A549 (cell line): Measurements from ENCODE around the gene PTGFRN.

ENCODE experiments used
- EP300 ChIP-seq, 2 experiments: fragments of >200 bp; sonication (Bioruptor Twin); formaldehyde crosslinking; IDR thresholded peaks; 2 replicates in 1 of 2; 3 replicates in 1 of 2; pipeline ENCODE4 v1.6.1; 2016 to 2017
- MYC ChIP-seq: IDR thresholded peaks from 2 replicates; pipeline ENCODE4 v1.6.1; 2012; ENCODE audit warnings: mild to moderate bottlenecking, inconsistent platforms, low read length, improper control_type of control experiment, borderline replicate concordance
- POLR2A ChIP-seq: IDR thresholded peaks from 2 replicates; pipeline ENCODE4 v1.6.1; 2012; ENCODE audit warnings: mild to moderate bottlenecking, low read length
- POLR2AphosphoS2 ChIP-seq: conservative IDR thresholded peaks from 2 replicates; pipeline ENCODE4 v1.6.1; 2012; ENCODE audit warnings: low read length, improper control_type of control experiment, inconsistent platforms
- SMC3 ChIP-seq: fragments of >200 bp; sonication (Bioruptor Twin); formaldehyde crosslinking; IDR thresholded peaks from 3 replicates; pipeline ENCODE4 v1.6.1; 2018; ENCODE audit warnings: inconsistent platforms
- SREBF2 ChIP-seq: fragments of 450-650 bp; IDR thresholded peaks from 2 replicates; pipeline ENCODE4 v1.6.1; 2014; ENCODE audit warnings: mild to moderate bottlenecking, moderate library complexity
- TF ChIP-seq, protein P1 (sequence below): fragments of >200 bp; sonication (Bioruptor Twin); formaldehyde crosslinking; IDR thresholded peaks from 3 replicates; pipeline ENCODE4 v1.5.1; 2016

DNA sequence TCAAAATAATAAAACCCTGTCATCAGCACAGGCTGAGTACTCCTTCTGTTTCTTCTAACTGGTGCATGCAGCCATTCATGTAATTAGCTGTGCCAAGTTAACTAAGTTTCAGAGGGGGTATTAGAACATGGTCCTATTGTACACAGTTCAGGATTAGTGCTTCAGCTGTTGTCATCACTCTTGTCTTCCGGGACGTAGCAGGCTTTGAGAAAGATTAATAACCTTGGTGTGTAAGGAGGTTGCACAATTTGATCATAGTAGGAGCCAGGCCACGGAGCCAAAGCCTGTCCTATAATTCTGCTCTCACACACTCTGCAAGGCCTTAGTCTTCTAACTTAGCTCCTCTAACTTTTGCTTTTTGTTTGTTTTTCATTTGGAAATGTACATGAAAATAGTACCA is 44.7 kb downstream of the PTGFRN start:
- no peak for TF ChIP-seq POLR2AphosphoS2
- TF ChIP-seq SMC3: no peak
- no peak for TF ChIP-seq POLR2A
- no peak for TF ChIP-seq SREBF2
- TF ChIP-seq, protein P1, sequence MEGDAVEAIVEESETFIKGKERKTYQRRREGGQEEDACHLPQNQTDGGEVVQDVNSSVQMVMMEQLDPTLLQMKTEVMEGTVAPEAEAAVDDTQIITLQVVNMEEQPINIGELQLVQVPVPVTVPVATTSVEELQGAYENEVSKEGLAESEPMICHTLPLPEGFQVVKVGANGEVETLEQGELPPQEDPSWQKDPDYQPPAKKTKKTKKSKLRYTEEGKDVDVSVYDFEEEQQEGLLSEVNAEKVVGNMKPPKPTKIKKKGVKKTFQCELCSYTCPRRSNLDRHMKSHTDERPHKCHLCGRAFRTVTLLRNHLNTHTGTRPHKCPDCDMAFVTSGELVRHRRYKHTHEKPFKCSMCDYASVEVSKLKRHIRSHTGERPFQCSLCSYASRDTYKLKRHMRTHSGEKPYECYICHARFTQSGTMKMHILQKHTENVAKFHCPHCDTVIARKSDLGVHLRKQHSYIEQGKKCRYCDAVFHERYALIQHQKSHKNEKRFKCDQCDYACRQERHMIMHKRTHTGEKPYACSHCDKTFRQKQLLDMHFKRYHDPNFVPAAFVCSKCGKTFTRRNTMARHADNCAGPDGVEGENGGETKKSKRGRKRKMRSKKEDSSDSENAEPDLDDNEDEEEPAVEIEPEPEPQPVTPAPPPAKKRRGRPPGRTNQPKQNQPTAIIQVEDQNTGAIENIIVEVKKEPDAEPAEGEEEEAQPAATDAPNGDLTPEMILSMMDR: no peak
- no peak for TF ChIP-seq EP300 (IDR thresholded peaks at IDR 0.05)
- TF ChIP-seq MYC: no peak
